Upper lobe of left lung (tissue), 6 donors: ENCODE results near the gene AP2S1. TPM values are rescaled to one million over a fixed set of nuclear protein-coding genes. Genes with fewer than 3 reads are reported as not detected.

ENCODE experiments used
- ATAC-seq, 2 donors: fragments of 200-7000 bp; cut with Tn5 transposase; one replicate each; pipeline ENCODE4 v1.9.1; 2022; ENCODE audit warnings: mild to moderate bottlenecking in 2 of 2, moderate library complexity in 2 of 2; ENCODE audit not compliant: low FRiP score in 2 of 2
- DNase-seq, 2 donors: peaks; one replicate each; pipeline ENCODE4 v3.0.0-alpha.2; 2019 to 2020
- H3K27ac ChIP-seq, 4 donors: fragments of 200-600 bp; sonication (generic); one replicate each; pipeline ENCODE4 v1.5.1; 2016 to 2019
- H3K27me3 ChIP-seq, 4 donors: fragments of 200-600 bp; sonication (generic); one replicate each; pipeline ENCODE4 v1.5.1; 2017 to 2019
- H3K36me3 ChIP-seq, 4 donors: fragments of 200-600 bp; sonication (generic); one replicate each; pipeline ENCODE4 v1.5.1; 2016 to 2019
- H3K4me1 ChIP-seq, 4 donors: fragments of 200-600 bp; sonication (generic); one replicate each; pipeline ENCODE4 v1.5.1; 2018 to 2019
- H3K4me3 ChIP-seq, 4 donors: fragments of 200-600 bp; sonication (generic); one replicate each; pipeline ENCODE4 v1.5.1; 2017 to 2019; ENCODE audit warnings: mild to moderate bottlenecking in 2 of 4, moderate library complexity in 1 of 4
- H3K9me3 ChIP-seq, 4 donors: fragments of 200-600 bp; sonication (generic); one replicate each; pipeline ENCODE4 v1.5.1; 2018 to 2019
- CTCF ChIP-seq, 6 experiments: fragments of 450-650 bp in 4 of 6; fragments of 200-600 bp in 2 of 6; sonication (generic) in 2 of 6; IDR thresholded peaks; one replicate each; pipeline ENCODE4 v1.5.1; 2016 to 2019; ENCODE audit warnings: antibody characterized with exemption in 6 of 6
- EP300 ChIP-seq, 4 donors: sonication (generic); formaldehyde crosslinking; IDR thresholded peaks; one replicate each; pipeline ENCODE4 v1.5.1; 2017; ENCODE audit warnings: antibody characterized with exemption in 4 of 4, control low read depth in 2 of 4
- POLR2A ChIP-seq, 4 donors: fragments of 450-650 bp; IDR thresholded peaks; one replicate each; pipeline ENCODE4 v1.5.1; 2016 to 2017; ENCODE audit warnings: antibody characterized with exemption in 4 of 4, mild to moderate bottlenecking in 2 of 4
- POLR2AphosphoS5 ChIP-seq, 2 donors: sonication (generic); formaldehyde crosslinking; IDR thresholded peaks; one replicate each; pipeline ENCODE4 v1.5.1; 2017; ENCODE audit warnings: antibody characterized with exemption in 2 of 2
- WGBS, 2 donors: methylation state at CpG; one replicate each; pipeline ENCODE4 v1.1.5; 2017 to 2018; 5-methylcytosine and 5-hydroxymethylcytosine counted together
- small RNA-seq, 4 donors: library from RNA; depleted of rRNA; stranded (forward); fragments of <200 nt; gene quantifications; one replicate each; pipeline ENCODE3, GENCODE V24; 2016
- total RNA-seq, 6 donors: library from RNA; depleted of rRNA in 4 of 6; stranded (reverse); fragments of >200 nt in 4 of 6; gene quantifications; one replicate each; pipeline versions ENCODE4 v1.1.0 to v1.2.1, GENCODE V29; 2016 to 2021
- donor health status: DM: no; HTN: no; CAD: no; lungs with moderate emphysema.
- donor health status: DM: no; HTN: yes; CAD: no; lungs with severe emphysema.

The AP2S1 gene
- total RNA-seq, 6 donors from 2014 or later: 59.7 to 149 (median 113) TPM

- peak within 1 kb of the TSS; percentile 73 to 84 (median 73) for H3K4me3 ChIP-seq
- peaks cover 0 to 14% (median 0%) of the 10 kb centered on the region in 4 donors for H3K36me3 ChIP-seq
- no peaks in the 10 kb centered on the region for H3K9me3 ChIP-seq
- WGBS, 2 donors: 1% methylated on average over 19 to 30 of the region's 46 CpGs
- peak; percentile 93 to 94 for ATAC-seq
- DNase-seq: peak; percentile 97 to 98
- peak within 1 kb of the TSS; percentile 88 to 94 (median 90) for H3K27ac ChIP-seq
- peaks cover 40 to 58% (median 48%) of the 10 kb centered on the region in 4 donors for H3K4me1 ChIP-seq
- peak; percentile 98 to 100 for TF ChIP-seq POLR2AphosphoS5 (IDR thresholded peaks at IDR 0.05)
- peak in 3 of 4 donors; percentile 89 to 98 (median 93) for TF ChIP-seq POLR2A (IDR thresholded peaks at IDR 0.05)
- TF ChIP-seq CTCF (IDR thresholded peaks at IDR 0.05): no peak
- no peak for TF ChIP-seq EP300 (IDR thresholded peaks at IDR 0.05)
- no peaks in the 10 kb centered on the region for H3K27me3 ChIP-seq
Observed at GRCh38 chr19:46788262-46788967, 62.2 kb downstream of the AP2S1 start, which contains the start of gene SLC1A5. Gene SLC1A5, minus strand, starts transcription at chr19:46788594. Its CDS starts 629 bp downstream, at chr19:46787965.

Small RNA genes within 50 kb of the gene (small RNA-seq; reads per million reads assigned to genes)
- gene AC008622.3 (0 reads per million in 4 donors), gene HNRNPMP2 (0 reads per million in 4 donors)

Other genes starting within 250 kb of the AP2S1 start
- gene CALM3, start 249.5 kb downstream of the AP2S1 start, total RNA-seq: 100 to 1,000 TPM in 4 of 6 donors, 10 to 100 TPM in 2; 74.4 to 176 (median 123) TPM
- 10 to 100 TPM in 3 of 6 donors, 1 to 10 TPM in 3; 6.4 to 26.0 (median 11.1) TPM for gene PTGIR, start 225.8 kb downstream of the AP2S1 start, total RNA-seq
- gene GNG8, start 214.6 kb downstream of the AP2S1 start, total RNA-seq: not detected
- 10 to 100 TPM in 2 of 6 donors, 1 to 10 TPM in 4; 1.8 to 12.0 (median 4.0) TPM for gene DACT3, start 189.7 kb downstream of the AP2S1 start, total RNA-seq
- 10 to 100 TPM; 25.2 to 65.4 (median 50.3) TPM for gene PRKD2, start 133.7 kb downstream of the AP2S1 start, total RNA-seq
- 10 to 100 TPM; 16.6 to 26.2 (median 19.3) TPM for gene FKRP, start 104.8 kb downstream of the AP2S1 start, total RNA-seq
- gene STRN4, start 104.4 kb downstream of the AP2S1 start, total RNA-seq: 100 to 1,000 TPM in 2 of 6 donors, 10 to 100 TPM in 4; 59.8 to 168 (median 83.7) TPM
- 100 to 1,000 TPM in 2 of 6 donors, 10 to 100 TPM in 4; 52.4 to 147 (median 83.9) TPM for gene SLC1A5, start 62.3 kb downstream of the AP2S1 start, total RNA-seq
- 10 to 100 TPM; 56.0 to 80.6 (median 65.7) TPM for gene ARHGAP35, start 10.2 kb upstream of the AP2S1 start, total RNA-seq
- gene NPAS1, start 169.0 kb upstream of the AP2S1 start, total RNA-seq: 10 to 100 TPM in 1 of 6 donors, 1 to 10 TPM in 3, under 1 TPM in 1, not detected in 1; 0.30 to 13.6 (median 1.1) TPM
- gene TMEM160, start 197.8 kb upstream of the AP2S1 start, total RNA-seq: 10 to 100 TPM; 11.5 to 82.8 (median 49.4) TPM